PFSK-1 (cell line): ENCODE results near the gene PIEZO2.

Experiments used
- FOXP2 ChIP-seq: optimal IDR thresholded peaks from 2 replicates; pipeline ENCODE3; 2011; ENCODE audit warnings: borderline replicate concordance, control low read depth, inconsistent platforms; ENCODE audit not compliant: insufficient read depth; ENCODE audit errors: extremely low read length, extremely low read depth
- POLR2AphosphoS5 ChIP-seq: IDR thresholded peaks from 2 replicates; pipeline ENCODE4 v1.6.1; 2012; ENCODE audit warnings: low read depth, mild to moderate bottlenecking, control low read depth, low read length, moderate library complexity
- SIN3A ChIP-seq: IDR thresholded peaks from 2 replicates; pipeline ENCODE4 v1.6.1; 2012; ENCODE audit warnings: mild to moderate bottlenecking, low read length, moderate library complexity, borderline replicate concordance; ENCODE audit not compliant: insufficient read depth
- TAF1 ChIP-seq: IDR thresholded peaks from 2 replicates; pipeline ENCODE4 v1.6.1; 2012; ENCODE audit warnings: low read length, control low read depth, borderline replicate concordance; ENCODE audit not compliant: insufficient read depth
- TF ChIP-seq, protein P1 (sequence below), 2 experiments: IDR thresholded peaks; 2 replicates each; pipeline versions ENCODE4 v1.6.1 to v1.8.0; 2011 to 2012; ENCODE audit warnings: low read depth in 2 of 2, low read length in 2 of 2, control low read depth in 1 of 2, inconsistent platforms in 1 of 2, mild to moderate bottlenecking in 1 of 2, moderate library complexity in 1 of 2; ENCODE audit not compliant: insufficient read depth in 1 of 2

PIEZO2 gene

DNA sequence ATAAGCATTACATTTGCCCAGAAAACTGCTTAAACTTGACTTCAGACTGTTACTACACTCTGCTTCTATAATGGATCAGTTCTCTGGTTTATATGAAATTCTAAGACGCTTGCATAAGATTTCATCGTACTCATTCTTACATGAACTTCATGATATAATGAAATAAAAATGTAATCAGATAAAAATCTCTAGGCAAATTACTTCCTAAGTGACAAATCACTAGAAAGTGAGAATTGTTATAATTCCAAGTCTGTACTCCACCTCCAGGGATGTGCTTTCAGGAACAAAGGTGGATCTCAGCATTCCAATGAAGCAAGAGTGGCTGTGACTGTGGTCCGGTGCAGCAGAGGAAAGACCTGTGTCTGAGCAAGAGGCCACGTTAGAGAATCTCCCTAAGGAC, 226.2 kb downstream of the PIEZO2 start:
- TF ChIP-seq, protein P1, sequence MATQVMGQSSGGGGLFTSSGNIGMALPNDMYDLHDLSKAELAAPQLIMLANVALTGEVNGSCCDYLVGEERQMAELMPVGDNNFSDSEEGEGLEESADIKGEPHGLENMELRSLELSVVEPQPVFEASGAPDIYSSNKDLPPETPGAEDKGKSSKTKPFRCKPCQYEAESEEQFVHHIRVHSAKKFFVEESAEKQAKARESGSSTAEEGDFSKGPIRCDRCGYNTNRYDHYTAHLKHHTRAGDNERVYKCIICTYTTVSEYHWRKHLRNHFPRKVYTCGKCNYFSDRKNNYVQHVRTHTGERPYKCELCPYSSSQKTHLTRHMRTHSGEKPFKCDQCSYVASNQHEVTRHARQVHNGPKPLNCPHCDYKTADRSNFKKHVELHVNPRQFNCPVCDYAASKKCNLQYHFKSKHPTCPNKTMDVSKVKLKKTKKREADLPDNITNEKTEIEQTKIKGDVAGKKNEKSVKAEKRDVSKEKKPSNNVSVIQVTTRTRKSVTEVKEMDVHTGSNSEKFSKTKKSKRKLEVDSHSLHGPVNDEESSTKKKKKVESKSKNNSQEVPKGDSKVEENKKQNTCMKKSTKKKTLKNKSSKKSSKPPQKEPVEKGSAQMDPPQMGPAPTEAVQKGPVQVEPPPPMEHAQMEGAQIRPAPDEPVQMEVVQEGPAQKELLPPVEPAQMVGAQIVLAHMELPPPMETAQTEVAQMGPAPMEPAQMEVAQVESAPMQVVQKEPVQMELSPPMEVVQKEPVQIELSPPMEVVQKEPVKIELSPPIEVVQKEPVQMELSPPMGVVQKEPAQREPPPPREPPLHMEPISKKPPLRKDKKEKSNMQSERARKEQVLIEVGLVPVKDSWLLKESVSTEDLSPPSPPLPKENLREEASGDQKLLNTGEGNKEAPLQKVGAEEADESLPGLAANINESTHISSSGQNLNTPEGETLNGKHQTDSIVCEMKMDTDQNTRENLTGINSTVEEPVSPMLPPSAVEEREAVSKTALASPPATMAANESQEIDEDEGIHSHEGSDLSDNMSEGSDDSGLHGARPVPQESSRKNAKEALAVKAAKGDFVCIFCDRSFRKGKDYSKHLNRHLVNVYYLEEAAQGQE (IDR thresholded peaks at IDR 0.05; ENCODE audit: insufficient read depth in 1 of 2, low read depth in 2 of 2, low read length in 2 of 2) = no peak
- TF ChIP-seq SIN3A (no peak), POLR2AphosphoS5 (no peak), FOXP2 (no peak), TAF1 (no peak)

DNA sequence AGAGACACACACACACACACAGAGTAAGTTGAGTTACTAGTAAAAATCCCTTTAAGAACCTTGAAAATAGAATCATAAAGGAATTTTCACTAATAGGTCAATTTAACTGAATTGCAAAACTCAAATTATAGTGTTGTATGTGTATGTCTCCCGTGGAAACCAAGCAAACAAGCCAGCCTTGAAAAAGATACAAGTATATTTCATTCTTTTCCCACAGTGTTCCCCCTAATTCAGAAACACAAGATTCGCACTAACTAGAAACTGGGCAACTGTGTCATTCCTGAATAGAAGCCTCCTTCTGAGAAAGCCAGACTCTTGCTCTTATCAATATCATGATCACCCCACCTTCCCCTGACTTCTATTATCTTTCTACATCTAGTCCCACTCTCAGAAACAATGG, 229.5 kb downstream of the PIEZO2 start:
- no peak for TF ChIP-seq POLR2AphosphoS5
- TF ChIP-seq, protein P1 (IDR thresholded peaks at IDR 0.05; ENCODE audit: insufficient read depth in 1 of 2, low read depth in 2 of 2, low read length in 2 of 2) = no peak
- no peak for TF ChIP-seq TAF1
- TF ChIP-seq SIN3A = no peak
- no peak for TF ChIP-seq FOXP2

DNA sequence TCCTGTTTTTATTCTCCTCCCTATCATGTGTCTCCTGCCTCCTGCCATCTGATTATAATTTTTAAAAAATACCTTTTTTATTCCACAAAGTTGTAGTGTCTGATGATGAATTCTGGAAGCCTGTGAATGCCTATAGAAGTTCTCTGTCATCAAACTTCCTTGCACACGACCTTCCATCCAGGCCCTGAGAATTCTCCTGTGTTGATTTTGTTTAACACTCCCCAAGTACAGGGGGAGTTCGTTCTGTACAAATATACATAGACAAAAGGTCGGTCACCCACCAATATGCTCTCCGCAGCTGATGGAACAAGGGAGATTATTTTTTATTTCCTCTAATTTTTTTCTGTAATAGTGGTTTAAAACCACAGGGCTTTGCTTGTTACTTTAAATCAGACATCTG, 232.5 kb downstream of the PIEZO2 start:
- no peak for TF ChIP-seq POLR2AphosphoS5
- TF ChIP-seq, protein P1 (IDR thresholded peaks at IDR 0.05; ENCODE audit: insufficient read depth in 1 of 2, low read depth in 2 of 2, low read length in 2 of 2) = no peak
- TF ChIP-seq FOXP2 = no peak
- TF ChIP-seq TAF1 = no peak
- no peak for TF ChIP-seq SIN3A

DNA sequence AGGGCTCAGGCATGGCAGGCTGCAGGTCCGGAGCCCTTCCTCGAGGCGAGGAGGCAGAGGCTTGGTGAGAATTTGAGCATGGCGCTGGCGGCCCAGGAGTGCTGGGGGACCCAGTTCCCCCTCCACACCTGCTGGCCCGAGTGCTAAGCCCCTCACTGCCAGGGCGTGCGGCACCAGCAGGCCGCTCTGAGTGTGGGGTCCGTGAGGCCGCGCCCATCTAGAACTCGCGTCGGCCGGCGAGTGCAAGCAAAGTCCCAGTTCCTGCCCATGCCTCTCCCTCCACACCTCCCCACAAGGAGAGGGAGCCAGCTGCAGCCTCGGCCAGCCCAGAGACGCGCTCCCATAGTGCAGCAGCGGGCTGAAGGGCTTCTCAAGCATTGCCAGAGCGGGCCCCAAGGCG, 233.0 kb downstream of the PIEZO2 start:
- TF ChIP-seq TAF1 = no peak
- TF ChIP-seq FOXP2 = no peak
- TF ChIP-seq POLR2AphosphoS5 = no peak
- TF ChIP-seq, protein P1 (IDR thresholded peaks at IDR 0.05; ENCODE audit: insufficient read depth in 1 of 2, low read depth in 2 of 2, low read length in 2 of 2) = no peak
- TF ChIP-seq SIN3A = no peak

DNA sequence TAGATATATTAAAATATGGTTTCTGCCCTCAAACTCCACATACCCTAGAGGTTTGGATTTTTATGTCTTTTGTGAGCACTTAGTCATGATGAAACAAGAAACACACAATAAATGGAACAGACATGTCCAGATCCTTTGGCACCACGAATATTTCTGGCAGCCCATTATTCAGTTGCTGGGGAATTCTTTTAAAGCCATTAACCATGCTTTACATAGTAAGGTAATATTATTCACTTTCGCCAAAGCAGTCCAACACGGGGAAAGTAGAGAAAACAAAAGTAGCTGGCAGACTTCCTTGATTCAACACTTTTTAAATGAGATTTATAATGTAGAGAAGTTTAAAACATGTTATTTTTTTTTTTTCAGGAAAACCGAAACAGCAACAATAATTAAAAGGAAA, 235.4 kb downstream of the PIEZO2 start:
- no peak for TF ChIP-seq SIN3A
- TF ChIP-seq FOXP2 = no peak
- TF ChIP-seq, protein P1 (IDR thresholded peaks at IDR 0.05; ENCODE audit: insufficient read depth in 1 of 2, low read depth in 2 of 2, low read length in 2 of 2) = no peak
- no peak for TF ChIP-seq POLR2AphosphoS5
- TF ChIP-seq TAF1 = no peak
